Measurements from ENCODE around the gene NEK7. TPM values are rescaled to one million over a fixed set of nuclear protein-coding genes. Genes with fewer than 3 reads are reported as not detected.

NEK7 gene
- total and polyA plus RNA-seq, 2 of the 8 experiments (the other 6 are each of a cell fraction or from before 2014, with no cell fraction given): 5.1 to 10.0 TPM

- TF ChIP-seq TAF7 (optimal IDR thresholded peaks at IDR 0.05; ENCODE audit: borderline replicate concordance, low read depth, low read length) (no peak), NRF1 (IDR thresholded peaks at IDR 0.05; ENCODE audit: low read depth, low read length) (no peak), CREB1 (IDR thresholded peaks at IDR 0.05) (no peak)
Observed at GRCh38 chr1:198367296-198367695, 210.5 kb downstream of the NEK7 start (continued).

Data from H1 (cell line).